GM21619 (cell line): ENCODE data around the gene PMS2.
"Not testable (repeated sequence)": the region's sequence is repeated elsewhere in the genome, so short reads cannot be mapped to it uniquely, and the experiment has no call there.

Experiments
- ATAC-seq: cut with Tn5 transposase; IDR thresholded peaks from one replicate; pipeline ENCODE4 v1.9.1; 2021; ENCODE audit not compliant: unreplicated experiment

Gene PMS2, protein sequence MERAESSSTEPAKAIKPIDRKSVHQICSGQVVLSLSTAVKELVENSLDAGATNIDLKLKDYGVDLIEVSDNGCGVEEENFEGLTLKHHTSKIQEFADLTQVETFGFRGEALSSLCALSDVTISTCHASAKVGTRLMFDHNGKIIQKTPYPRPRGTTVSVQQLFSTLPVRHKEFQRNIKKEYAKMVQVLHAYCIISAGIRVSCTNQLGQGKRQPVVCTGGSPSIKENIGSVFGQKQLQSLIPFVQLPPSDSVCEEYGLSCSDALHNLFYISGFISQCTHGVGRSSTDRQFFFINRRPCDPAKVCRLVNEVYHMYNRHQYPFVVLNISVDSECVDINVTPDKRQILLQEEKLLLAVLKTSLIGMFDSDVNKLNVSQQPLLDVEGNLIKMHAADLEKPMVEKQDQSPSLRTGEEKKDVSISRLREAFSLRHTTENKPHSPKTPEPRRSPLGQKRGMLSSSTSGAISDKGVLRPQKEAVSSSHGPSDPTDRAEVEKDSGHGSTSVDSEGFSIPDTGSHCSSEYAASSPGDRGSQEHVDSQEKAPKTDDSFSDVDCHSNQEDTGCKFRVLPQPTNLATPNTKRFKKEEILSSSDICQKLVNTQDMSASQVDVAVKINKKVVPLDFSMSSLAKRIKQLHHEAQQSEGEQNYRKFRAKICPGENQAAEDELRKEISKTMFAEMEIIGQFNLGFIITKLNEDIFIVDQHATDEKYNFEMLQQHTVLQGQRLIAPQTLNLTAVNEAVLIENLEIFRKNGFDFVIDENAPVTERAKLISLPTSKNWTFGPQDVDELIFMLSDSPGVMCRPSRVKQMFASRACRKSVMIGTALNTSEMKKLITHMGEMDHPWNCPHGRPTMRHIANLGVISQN

DNA sequence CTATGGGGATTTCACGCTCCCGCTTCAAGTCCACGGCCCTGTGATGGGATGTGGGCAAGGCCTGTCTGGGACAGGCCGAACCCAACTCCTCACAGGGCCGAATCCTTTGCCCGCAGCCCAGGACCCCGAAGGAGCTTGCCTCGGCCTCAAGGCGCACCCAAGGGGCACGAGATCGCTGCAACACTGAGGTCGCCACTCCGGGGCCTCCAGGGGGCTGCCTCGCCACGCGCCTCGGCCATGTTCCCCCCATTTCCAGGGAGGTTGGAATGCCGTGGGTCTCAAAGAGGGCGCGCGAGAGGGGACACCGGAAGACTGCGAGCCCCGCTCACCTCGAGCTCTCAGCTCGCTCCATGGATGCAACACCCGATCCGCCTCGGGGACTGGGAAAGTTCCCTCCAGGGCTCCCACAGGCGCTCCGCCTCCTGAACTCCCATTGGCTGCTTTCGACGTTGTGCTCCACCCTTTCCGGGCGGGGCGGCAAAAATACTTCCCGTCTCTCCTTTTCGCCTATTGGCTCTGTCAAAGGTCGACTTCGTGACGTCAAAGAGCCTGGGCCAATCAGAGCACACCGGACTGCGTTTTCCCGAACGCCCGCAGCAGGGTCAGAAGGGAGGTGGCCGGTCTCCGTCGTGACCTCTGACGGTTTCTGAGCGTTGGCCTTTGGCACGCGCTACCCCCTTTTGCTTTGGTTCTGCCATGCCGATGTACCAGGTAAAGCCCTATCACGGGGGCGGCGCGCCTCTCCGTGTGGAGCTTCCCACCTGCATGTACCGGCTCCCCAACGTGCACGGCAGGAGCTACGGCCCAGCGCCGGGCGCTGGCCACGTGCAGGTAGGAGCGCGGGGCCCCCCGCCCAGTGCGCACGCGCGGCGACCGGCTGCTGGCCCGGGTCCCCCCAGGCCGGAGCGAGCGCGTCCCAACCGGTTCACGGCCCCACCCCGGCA, at the start of gene PMS2, which contains the start of gene AIMP2:
Gene PMS2 (minus strand): TSS at position 382 of the 944 bp plus-strand sequence. CDS start 30 bp downstream, at position 352.
Gene AIMP2 (plus strand): TSS at position 605 of the 944 bp plus-strand sequence. CDS start 92 bp downstream, at position 697.
- ATAC-seq, result peak; percentile 94

DNA sequence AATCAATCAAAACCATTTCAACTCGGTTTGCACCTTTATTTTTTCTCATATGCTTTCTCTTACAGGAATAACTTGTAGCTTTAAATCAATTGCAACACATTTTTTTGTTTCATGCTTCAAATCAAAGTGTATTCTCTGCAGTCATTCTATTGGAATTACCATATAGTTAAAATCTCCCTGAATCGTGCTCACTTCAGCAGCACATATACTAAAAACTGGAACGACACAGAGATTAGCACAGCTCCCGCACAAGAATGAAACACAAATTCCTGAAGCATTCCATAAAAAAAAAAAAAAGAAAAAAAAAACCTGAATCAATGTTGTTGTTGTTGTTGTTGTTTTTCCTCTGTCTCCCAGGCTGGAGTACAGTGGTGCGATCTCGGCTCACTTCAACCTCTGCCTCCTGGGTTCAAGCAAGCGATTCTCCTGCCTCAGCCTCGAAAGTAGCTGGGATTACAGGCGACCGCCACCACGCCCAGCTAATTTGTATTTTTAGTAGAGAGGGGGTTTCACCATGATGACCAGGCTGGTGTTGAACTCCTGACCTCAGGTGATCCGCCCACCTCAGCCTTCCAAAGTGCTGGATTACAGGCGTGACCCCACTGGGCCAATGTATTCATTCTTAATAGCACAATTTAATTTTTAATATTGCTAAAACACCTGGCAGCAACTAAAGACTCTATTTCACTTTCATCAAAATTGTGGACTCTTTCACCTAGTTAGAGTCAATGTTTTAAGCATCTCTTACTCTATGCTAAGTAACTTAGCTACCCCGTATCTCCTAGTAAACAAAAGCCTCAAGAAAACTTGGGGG, 48.7 kb upstream of the PMS2 start:
- ATAC-seq, result no peak

DNA sequence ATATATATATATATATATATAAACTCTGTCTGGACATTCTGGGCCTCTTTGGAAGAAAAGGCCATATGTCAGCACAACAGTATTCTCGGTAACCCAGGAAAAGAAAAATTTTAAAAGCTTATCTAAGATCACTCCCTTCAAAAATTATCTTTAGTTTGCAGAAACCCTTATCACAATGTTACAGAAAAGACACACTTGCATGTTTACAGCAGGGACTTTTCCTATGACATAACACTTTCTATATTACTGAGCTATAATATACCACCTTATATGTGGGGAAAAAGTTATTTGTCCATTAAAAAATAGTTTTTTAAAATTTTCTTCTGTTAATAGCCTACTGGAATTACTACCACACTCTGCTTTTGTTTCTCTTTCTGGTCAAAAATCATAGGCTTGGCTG, 47.8 kb upstream of the PMS2 start:
- ATAC-seq, result no peak

DNA sequence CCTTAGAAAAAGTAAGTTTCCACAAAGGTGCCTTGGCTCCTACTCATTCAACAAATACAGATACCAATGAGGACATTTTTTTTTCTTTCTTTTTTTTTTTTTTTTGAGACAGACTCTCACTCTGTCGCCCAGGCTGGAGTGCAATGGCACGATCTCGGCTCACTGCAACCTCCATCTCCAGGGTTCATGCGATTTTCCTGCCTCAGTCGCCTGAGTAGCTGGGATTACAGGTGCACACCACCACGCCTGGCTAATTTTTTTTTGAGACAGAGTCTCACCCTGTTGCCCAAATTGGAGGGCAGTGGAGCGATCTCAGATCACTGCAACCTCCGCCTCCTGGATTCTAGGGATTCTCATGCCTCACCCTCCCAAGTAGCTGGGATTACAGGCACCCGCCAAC, 42.3 kb upstream of the PMS2 start:
- not testable (repeated sequence) for ATAC-seq

DNA sequence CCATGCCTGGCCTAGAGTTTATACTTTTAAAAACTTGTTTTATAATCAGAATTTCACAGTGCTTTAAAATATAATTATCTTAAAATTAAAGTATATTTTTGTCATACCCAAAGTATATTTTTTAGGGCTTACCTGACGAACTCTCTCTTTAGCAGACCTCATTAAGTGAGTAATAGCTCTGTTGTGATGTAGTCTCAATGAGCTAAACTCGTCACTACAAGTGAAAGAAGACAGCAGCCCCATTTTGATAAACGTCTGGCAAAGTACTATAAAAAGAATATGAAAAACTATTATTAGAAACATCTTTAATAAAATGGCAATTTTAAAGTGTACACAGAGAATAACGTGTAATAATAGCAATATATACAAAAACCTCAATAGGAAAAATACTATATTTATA, 40.9 kb upstream of the PMS2 start:
- no peak for ATAC-seq

DNA sequence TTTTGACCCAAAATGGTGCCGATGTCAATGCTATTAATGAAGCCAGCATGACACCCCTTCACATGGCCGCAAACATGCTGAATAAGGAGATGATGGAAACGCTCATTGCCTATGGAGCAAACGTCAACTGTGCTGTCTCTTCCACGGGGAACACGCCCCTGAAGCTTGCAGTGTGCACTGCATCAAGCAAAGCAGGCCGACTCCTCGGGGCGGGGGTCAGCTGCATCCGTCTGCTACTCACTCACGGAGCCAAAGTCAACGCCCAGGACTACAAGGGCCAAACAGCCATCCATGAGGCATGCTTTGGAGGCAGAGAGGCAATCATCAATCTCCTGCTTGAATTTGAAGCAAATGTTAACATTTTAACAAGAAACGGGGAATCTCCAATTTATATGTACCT, 26.8 kb upstream of the PMS2 start:
- no peak for ATAC-seq

DNA sequence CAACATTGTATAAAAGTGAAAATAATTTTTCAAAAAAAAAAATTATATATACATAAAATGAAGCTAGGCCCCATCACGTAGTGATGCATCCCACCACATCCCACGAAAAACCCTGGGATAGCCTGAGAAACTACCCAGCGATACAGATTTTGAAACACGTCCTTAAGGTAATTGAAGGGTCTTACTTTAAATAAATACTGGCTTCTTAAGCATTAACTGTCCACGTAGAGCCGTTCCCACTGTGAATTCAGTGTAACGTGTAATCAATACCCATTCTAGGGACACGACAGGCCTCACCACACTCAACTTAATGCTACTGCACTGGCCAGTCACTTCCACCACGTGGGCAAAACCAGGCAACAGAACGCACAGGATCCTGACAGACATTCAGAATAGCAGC, 26.3 kb upstream of the PMS2 start:
- ATAC-seq, result no peak

DNA sequence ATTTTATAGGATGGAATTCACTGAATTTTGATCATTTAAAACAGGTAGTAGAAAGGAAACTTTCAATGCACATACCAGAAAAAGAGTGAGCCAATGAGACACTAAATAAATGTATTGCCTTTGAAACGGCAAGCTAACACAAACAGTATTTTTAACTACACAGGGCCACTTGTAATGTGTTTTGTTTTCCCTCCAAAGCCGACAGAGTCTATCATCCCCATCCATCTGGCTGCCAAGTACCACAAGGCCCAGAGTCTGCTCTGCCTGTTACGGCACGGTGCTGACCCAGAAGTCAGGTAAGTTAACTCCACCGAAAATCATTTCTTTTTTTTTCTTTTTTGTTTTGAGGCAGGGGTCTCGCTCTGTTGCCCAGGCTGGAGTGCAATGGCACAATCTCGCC, 23.8 kb upstream of the PMS2 start:
- ATAC-seq, result no peak

DNA sequence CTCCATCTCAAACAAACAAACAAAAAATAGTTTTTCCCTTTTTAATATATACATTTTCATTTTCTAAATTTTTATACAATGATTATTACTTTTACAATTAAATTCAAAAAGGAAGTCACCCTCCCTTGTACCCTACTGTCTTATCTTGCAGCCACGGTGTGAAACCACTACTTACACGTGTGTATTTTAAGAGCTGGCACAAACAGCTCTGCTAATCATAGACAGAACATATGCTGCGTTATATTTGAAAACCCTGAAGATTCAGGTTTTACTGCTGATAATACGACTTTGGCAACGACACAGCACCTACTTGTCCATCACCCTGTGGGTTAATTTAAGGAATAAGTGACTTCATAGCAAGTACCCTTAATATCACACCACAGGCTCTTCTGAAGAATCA, 23.3 kb upstream of the PMS2 start:
- ATAC-seq, result no peak

DNA sequence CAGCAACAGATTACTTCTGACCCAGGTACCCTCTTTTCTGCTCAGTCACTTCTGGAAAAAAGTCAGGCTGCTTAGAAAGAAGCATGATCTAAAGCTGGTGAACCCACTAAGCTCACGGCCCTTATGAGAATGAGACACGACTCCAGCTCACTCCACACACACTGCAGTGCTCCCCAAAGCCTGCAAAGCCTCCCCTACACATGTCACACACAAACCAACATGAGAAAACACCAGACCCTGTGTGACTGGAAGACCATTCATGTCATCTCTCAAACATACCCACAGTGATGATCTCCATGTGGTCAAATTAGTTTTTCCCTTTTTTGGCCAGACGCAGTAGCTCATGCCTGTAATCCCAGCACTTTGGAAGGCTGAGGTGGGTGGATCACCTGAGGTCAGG, 22.7 kb upstream of the PMS2 start:
- ATAC-seq, result no peak

DNA sequence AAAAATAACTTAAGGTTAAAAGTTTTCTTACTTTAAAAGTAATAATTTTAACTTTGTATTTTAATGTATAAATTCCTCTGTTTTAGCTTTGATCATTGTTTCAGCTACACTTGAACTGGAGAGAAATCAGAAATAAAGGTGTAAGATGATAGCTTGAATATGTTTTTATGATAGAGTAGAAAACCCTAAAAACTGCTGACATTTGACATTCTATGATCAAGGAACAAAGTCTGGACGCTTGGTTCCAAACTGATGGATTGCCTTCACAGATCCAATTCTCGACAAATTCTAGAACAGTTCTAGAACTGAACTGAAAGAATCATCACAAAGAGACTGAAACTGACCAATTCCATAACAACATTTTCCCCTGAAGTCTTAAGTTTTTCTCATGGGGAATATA, 22.1 kb upstream of the PMS2 start, which contains the start of gene ANKRD61:
Gene ANKRD61 (plus strand): TSS at position 389 of the 400 bp plus-strand sequence. CDS start 0 bp downstream, at position 389.
- ATAC-seq, result no peak

DNA sequence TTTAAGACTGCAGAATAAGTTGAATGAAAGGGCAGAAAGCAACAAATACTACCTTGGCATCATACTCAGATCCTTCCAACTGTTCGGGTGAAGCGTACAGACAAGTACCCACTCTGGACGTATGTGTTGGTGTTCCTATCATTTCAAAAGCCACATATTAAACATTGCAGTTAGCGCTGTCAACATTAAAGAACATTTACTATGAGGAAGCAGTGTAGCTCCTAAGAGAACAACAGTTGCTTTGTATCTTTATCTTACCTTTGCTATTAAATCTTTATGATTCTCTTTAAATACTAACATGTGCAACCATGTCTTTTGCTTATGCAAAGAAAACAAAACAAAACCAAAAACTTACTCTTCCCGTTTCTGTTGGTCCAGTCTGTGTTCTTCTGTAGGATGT, 19.7 kb upstream of the PMS2 start:
- no peak for ATAC-seq

DNA sequence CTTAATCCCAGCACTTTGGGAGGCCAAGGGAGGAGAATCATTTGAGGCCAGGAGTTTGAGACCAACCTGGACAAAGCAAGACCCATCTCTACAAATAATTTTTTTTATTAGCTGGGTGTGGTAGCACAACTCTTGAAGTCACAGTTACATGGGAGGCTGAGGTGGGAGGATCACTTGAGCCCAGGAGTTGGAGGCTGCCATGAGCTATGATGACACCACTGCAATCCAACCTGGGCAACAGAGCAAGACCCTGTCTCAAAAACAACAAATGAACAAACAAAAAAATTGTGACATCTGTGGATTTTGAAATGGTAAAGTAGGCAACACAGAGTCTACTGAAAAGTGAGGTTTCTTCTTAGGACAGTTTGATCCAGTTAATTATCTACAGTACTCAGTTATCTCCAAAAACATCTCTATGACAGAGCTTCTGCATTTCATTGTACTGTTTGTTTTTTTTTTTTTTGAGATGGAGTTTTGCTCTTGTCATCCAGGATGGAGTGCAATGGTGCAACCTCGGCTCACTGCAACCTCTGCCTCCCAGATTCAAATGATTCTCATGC, 19.0 kb upstream of the PMS2 start:
- ATAC-seq, result no peak

DNA sequence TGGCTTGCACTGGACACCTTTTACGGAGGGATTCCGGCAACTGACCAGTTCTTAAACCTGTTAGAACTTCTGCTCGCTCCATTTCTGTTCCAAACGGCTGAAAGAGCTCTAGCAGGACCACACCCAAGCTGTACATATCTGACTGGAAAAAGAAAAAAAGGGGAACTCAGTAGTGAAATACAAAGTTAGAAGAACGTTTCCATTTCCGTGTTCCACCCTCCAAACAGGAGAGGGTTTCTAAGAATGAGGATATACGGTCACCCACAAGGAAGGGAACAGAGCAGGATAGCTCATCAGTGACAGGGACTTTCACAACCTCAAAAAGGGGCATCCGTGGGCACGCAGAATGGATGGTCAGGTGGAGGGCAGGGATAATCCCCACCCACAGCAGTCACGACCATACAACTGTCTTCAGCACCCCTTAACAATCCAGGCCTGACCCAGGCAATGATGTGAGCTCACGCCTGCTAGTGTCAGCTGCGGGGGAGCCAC, 18.0 kb upstream of the PMS2 start:
- peak; percentile 14 for ATAC-seq

DNA sequence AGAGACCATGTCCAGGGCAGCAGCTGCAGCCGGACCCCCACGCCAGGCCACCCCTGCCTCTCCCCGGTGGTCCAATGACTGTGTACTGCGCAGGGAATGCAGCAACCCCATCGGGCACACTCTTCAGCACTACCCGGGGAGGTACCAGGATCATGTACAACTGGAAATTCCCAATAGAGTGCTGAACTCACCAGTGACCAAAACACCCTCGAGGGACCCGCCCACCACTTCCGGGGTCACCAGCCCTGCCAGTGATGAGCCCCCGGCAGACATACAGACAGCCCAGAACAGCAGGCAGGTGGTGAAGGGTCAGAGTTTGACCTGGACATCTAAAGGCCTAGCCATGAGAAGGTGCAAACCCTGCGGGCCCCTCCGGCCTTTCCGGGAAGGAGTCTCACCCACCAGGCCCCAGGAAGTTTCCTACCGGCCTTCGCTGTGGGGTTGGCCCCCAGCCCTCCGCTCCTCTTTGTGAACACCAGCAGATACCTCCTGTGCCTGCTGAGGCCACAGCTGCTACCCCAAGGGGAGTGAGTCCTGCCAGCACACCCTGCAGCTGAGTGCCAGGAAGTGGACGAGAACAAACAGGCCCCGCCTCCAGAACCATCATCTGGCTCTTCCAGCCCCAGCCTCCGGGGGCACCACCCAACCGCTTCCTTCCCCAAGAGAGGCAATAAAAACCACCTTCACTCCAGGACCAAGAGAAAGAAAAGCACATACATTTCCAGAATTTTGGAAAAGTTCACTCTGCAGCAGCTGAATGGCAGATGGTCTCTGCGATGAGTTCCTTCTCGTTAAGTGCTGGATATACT, 17.4 kb upstream of the PMS2 start:
- peak; percentile 85 for ATAC-seq

DNA sequence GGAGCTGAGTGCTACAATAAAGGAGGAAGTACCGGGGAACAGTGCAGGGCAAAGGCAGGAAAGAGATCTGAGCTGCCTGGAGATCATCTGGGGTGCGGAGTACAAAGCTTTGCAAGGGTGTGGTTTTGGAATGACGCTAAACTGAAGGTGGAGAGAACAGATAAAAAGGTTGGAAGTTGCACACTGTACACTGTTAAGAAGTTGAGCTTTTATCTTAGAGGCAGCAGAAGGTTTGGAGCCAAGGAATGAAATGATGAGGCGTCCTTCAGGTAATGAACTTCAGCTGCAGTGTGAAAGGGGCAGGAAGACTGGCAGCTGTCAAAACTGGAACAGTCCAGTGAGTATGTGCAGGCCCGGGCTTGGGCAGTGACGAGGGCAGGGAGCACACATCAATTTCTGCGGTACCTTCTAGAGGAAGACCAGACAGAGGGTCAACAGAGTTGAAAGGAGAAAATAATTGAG, 15.2 kb upstream of the PMS2 start:
- no peak for ATAC-seq

DNA sequence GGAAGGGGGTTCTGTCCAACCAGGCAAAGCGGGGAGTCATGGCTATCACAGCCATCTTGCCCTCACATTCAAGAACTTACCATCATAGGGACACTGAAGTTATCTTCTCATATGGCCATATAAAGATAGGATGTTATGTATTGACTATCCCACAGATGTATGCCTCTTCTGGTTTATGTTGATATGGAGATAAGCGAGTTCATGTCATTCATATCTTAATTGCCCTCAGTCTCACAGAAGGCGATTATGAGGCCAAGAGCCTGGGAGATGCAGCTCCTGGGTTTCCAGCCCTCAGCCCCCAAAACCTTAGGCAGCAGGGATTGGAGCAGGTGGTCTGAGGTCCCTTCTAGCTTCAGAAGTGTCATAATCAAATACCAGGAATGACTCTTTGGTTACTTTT, 13.9 kb upstream of the PMS2 start:
- no peak for ATAC-seq
